ENCODE data around the gene KCNC3.
"Not testable (repeated sequence)": the region's sequence is repeated elsewhere in the genome, so short reads cannot be mapped to it uniquely, and the experiment has no call there.

Gene KCNC3

DNA sequence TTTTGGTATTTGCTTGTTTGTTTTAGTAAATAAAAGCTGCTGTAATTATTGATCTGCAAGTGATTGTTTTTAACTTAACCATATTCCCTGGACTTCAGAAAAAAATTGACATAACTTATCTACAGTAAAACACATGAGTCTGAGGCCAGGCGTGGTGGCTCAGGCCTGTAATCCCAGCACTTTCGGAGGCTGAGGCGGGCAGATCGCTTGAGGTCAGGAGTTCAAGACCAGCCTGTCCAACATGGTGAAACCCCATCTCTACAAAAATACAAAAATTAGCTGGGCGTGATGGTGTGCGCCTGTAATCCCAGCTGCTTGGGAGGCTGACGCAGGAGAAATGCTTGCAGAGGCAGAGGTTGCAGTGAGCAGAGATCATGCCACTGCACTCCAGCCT is 24.3 kb upstream of the KCNC3 start:
- not testable (repeated sequence) for DNase-seq (ENCODE audit: low spot score)

- no peak for DNase-seq (ENCODE audit: low spot score)
Observed at GRCh38 chr19:50352242-50352641, 23.1 kb upstream of the KCNC3 start.

GRCh38 chr19:50349277-50350057 is 20.3 kb upstream of the KCNC3 start:
- DNase-seq (ENCODE audit: low spot score): peak; percentile 46

DNA sequence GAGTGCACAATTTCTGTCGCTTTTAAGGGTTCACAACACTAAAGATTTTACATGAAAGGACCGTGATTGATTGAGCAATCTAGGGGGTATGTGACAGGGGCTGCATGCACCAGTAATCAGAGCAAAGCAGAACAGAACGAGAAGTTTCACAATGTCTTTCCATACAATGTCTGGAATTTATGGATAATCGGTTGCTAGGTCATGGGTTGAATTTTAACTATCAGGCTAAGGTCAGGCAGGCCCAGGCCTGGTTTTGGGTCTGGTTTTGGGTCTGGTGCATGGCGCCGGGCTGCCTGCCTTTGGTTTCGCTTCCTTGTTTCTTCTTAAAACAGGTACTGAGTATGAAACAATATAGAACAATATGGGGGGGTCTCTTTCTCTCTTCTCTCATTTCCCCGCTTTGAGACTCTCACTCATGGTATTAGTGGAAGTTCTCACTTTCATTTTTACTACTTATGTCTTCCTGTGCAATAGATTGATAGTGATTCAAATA is 18.0 kb upstream of the KCNC3 start:
- DNase-seq (ENCODE audit: low spot score): peak; percentile 40

- DNase-seq (ENCODE audit: low spot score): no peak
Observed at GRCh38 chr19:50344661-50345318, 15.6 kb upstream of the KCNC3 start.

- no peak for DNase-seq (ENCODE audit: low spot score)
Observed at GRCh38 chr19:50341091-50341564, 12.0 kb upstream of the KCNC3 start.

DNA sequence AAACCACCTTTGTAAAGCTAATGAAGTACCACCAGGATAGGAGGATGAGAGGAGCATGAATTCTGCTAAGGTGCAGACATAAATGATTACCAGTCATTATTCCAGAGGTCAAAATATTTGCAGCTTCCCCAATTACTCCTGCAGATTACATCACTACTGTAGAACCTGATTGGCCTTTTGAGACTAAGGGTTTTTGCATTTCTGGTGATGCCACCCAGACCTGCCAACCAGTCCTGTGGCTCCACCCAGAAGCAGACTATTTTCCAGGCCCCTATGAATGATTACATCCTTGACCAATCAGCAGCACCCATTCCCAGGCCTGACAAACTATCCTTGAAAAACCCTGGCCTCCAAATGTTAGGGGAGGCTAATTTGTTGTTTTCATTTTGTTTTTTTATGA is 11.2 kb upstream of the KCNC3 start:
- DNase-seq (ENCODE audit: low spot score): no peak

GRCh38 chr19:50337031-50337430 is 7.9 kb upstream of the KCNC3 start:
- not testable (repeated sequence) for DNase-seq (ENCODE audit: low spot score)

- no peak for DNase-seq (ENCODE audit: low spot score)
Observed at GRCh38 chr19:50334741-50335421, 5.7 kb upstream of the KCNC3 start.

DNA sequence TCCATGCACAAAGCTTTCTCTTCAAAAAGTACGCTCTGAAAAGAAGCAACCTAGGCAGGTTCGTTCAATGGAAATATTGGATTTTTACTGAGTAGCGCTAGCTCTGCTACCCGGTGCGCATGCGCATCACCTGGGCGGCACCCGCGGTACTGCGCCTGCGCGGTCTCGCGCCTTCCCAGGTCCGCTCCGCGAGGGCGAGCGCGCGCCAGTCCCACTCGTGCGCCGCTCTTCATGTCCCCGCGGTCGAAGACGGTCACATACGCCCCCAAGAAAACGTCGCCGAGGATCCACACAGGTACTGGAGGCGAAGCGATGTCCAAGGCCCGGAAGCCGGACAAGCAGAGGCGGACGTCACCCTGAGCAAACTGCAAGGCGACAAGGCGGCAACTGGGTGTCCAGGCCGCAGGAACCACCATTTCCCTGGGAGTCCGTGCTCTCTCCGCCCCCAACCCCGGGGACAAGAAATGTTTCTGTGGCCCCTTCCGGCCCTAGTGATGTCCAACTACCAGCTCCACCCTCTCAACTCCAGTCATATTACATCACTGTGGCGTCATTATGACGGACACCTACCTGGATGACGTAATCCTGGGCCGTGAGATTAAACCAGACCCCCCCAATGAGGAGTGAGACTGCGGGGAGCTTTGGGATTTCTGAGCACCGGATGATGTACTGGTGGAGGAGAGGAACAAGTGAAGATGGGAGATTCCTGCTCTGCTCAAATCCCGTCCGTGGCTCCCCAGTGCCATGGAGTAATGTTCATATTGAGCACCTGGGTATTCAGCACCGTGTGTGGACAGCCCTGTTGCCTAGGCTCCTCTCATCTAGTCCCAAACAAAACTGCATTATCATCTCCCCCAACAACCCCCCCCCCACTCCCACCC is 4.8 kb upstream of the KCNC3 start:
- DNase-seq (ENCODE audit: low spot score): peak; percentile 79

GRCh38 chr19:50333235-50333736 is 4.1 kb upstream of the KCNC3 start:
- DNase-seq (ENCODE audit: low spot score): peak; percentile 93

- peak; percentile 9 for DNase-seq (ENCODE audit: low spot score)
Observed at GRCh38 chr19:50332244-50333038, 3.3 kb upstream of the KCNC3 start.

DNA sequence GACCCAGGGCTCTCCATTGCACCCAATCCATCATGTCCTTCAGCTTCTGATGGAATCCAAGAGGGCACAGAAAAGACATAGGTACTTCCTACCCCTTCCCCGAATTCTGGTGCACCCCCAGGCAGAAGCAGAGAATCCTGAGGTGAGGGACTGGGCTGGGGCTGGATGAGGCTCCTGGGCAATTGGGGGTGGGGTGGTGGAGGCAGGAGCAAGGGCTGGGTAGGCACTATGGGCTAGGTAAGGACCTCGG is 2.7 kb upstream of the KCNC3 start:
- DNase-seq (ENCODE audit: low spot score): no peak

- no peak for DNase-seq (ENCODE audit: low spot score)
Observed at GRCh38 chr19:50331221-50331993, 2.2 kb upstream of the KCNC3 start.

DNA sequence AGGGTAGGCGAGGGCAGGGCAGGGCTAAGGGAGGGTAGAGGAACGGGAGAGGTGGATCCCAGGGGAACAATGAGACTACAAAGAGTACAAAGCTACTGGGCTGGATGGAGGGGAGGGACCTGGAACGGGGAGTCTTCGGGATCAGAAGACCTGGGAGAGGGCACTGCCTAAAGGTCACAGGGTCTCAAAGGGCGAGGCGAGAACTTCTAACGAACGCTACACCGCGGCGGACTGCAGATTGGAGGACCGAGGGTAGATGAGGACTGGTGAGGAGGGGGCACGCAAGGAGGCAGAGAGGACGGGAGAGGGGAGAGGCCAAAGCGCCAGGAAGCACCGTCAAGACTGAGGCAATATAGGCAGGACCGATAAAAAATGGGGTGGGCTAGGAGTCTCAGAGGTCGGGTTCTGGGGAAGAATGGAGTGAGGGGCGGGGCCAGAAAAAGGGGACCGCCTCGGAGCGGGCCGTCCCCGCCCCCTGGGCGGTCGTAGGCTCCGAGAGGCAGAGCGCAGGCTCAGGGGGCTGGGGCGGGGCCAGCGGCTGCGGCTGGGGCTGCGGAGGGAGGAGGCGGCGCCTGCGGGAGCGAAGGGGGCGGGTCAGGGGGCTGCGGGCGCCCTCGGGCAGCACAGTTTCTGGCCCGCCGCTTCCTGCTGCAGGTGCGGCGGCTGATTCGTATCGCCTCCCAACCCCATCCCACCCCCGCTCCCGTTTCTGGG is 1.3 kb upstream of the KCNC3 start:
- DNase-seq (ENCODE audit: low spot score): peak; percentile 77

- DNase-seq (ENCODE audit: low spot score): not testable (repeated sequence)
Observed at GRCh38 chr19:50329926-50330294, 733 bp upstream of the KCNC3 start.

GRCh38 chr19:50328873-50329145 is 368 bp downstream of the KCNC3 start:
- no peak for DNase-seq (ENCODE audit: low spot score)

DNA sequence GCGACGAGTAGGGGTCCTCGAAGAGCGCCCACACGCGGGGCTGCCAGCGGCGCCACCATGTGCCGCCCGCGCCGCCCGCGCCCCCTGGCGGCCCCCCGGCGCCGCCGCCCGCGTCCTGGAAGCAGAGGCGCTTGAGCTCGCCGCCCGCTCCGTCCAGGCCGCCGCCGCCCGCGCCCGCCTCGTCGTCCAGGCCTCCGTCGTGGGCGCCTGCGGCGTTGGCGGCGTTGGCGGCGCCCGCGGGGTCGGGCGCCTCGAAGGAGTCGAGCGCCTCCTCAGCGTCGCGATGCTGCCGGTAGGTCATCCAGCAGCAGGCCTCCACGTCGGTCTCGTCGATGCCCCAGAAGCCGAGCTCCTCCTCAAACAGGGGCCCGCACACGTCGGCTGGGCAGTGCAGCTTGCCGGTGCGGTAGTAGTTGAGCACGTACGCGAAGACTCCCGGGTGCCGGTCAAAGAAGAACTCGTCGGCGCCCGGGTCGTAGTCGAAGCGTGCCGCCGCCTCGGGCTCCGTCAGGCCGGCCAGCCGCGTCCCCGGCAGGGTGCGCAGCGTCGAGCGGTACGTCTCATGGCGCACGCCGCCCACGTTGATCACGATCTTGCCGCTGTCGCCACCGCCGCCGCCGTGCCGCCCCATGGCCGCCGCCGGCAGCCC is 829 bp downstream of the KCNC3 start:
- DNase-seq (ENCODE audit: low spot score): no peak

DNA sequence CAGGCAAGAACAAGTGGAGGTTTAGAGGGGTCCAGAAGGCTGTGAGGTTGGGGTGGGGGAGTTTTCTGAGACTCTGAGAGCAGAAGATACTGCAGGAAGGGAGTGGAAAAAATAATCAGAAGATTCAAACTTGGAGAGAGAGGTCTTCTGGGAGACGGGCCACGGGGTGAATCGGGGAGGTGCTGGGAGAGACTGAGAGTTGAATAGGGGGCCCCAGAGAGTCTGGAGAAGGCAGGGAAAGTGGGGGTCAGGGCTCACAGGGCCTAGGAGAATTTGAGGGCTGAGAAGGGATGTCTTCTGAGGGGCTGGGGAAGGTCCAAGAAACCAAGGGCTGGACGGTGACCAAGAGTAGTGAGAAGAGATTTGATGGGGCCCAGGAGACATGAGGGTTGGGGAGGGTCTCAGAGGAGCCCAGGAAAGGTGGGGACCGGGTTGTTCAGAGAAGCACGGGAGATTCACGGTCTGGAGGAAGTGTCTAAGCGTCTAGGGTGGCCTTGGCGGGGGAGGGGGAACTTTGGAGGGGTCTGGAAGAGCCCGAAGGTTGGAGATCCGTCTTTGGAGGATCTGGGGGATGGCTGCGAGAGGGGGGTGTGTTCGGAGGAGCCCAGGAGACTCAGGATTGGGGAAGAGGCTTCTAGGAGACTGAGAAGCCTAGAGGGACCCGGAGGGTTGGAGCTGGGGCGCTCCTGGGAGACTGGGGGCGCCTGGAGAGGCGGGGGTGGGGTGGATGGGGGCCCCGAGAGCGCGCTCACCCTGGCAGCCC is 1.5 kb downstream of the KCNC3 start:
- DNase-seq (ENCODE audit: low spot score): no peak

Measured in kidney tubule cell (primary cell).